A549 (cell line): Measurements from ENCODE around the gene HCN2. TPM values are rescaled to one million over a fixed set of nuclear protein-coding genes. Genes with fewer than 3 reads are reported as not detected.

Source experiments
- ATAC-seq, 2 experiments: fragments of 200-7000 bp in 1 of 2; fragments of >200 bp in 1 of 2; cut with Nextera tagmentation in 1 of 2; cut with Tn5 transposase in 1 of 2; 3 replicates each; pipeline versions ENCODE4 v1.8.0 to v1.9.1; 2018 to 2020; ENCODE audit warnings: mild to moderate bottlenecking in 1 of 2, moderate library complexity in 1 of 2
- CTCF ChIA-PET: fragments of 300-600 bp; sonication (Branson Sonifier 250); formaldehyde crosslinking; extraction: SDS; loops from one replicate; lab custom pipeline; 2021; ENCODE audit warnings: antibody characterized with exemption, inconsistent platforms; lab: Yijun Ruan, JAX
- POLR2A ChIA-PET: fragments of 350-600 bp; formaldehyde crosslinking; extraction: SDS; loops from one replicate; lab custom pipeline; 2021; ENCODE audit warnings: antibody characterized with exemption, inconsistent platforms; lab: Yijun Ruan, JAX
- DNase-seq, 2 experiments: peaks; one replicate each; pipeline versions ENCODE4 v3.0.0 to v3.0.0-alpha.2; 2011 to 2016; ENCODE audit warnings: low read depth in 1 of 2, low spot score in 1 of 2
- FAIRE-seq: peaks from 2 replicates; lab custom pipeline; 2011; peaks lifted over from hg19 to GRCh38; lab: Jason Lieb, UNC
- H3K27ac ChIP-seq, 2 experiments: fragments of >200 bp; sonication (Bioruptor Twin); formaldehyde crosslinking; 3 replicates each; pipeline ENCODE4 v1.5.1; 2016 to 2017
- H3K4me1 ChIP-seq: fragments of >200 bp; sonication (Bioruptor Twin); formaldehyde crosslinking; 3 replicates; pipeline ENCODE4 v1.6.1; 2016
- H3K4me2 ChIP-seq: fragments of >200 bp; sonication (Bioruptor Twin); formaldehyde crosslinking; 3 replicates; pipeline ENCODE4 v1.6.1; 2016
- H3K4me3 ChIP-seq: fragments of >200 bp; sonication (Bioruptor Twin); formaldehyde crosslinking; 3 replicates; pipeline ENCODE4 v1.5.1; 2016
- H3K9me3 ChIP-seq: fragments of >200 bp; sonication (Bioruptor Twin); formaldehyde crosslinking; 3 replicates; pipeline ENCODE4 v1.6.1; 2016
- ATOH8 ChIP-seq: fragments of 250-450 bp; sonication (Bioruptor Pico); IDR thresholded peaks from 2 replicates; pipeline ENCODE4 v1.5.0; 2020; ENCODE audit warnings: low read depth, mild to moderate bottlenecking, moderate library complexity
- CEBPB ChIP-seq, 2 experiments: fragments of >200 bp in 1 of 2; sonication (Bioruptor Twin) in 1 of 2; formaldehyde crosslinking in 1 of 2; IDR thresholded peaks; 2 replicates each; pipeline ENCODE4 v1.6.1; 2012 to 2016
- CTCF ChIP-seq: fragments of >200 bp; sonication (Bioruptor Twin); formaldehyde crosslinking; IDR thresholded peaks from 3 replicates; pipeline ENCODE4 v1.5.1; 2016
- FOSB ChIP-seq: fragments of 250-450 bp; sonication (Bioruptor Pico); IDR thresholded peaks from 2 replicates; pipeline ENCODE4 v1.5.0; 2020; ENCODE audit warnings: mild to moderate bottlenecking, moderate library complexity
- FOXS1 ChIP-seq: fragments of 250-450 bp; sonication (Bioruptor Pico); IDR thresholded peaks from 2 replicates; pipeline ENCODE4 v1.5.0; 2020; ENCODE audit warnings: mild to moderate bottlenecking, moderate library complexity
- GATA3 ChIP-seq: IDR thresholded peaks from 2 replicates; pipeline ENCODE4 v1.6.1; 2012; ENCODE audit warnings: borderline replicate concordance
- HES2 ChIP-seq: fragments of >200 bp; sonication (Bioruptor Twin); formaldehyde crosslinking; IDR thresholded peaks from 2 replicates; pipeline ENCODE4 v1.6.1; 2016
- HMGXB4 ChIP-seq: fragments of 250-450 bp; sonication (Bioruptor Pico); IDR thresholded peaks from 2 replicates; pipeline ENCODE4 v1.5.0; 2021; ENCODE audit warnings: mild to moderate bottlenecking, moderate library complexity, borderline replicate concordance
- HOXA7 ChIP-seq: fragments of 250-450 bp; sonication (Bioruptor Pico); IDR thresholded peaks from 2 replicates; pipeline ENCODE4 v1.5.0; 2020; ENCODE audit warnings: mild to moderate bottlenecking, moderate library complexity
- HOXB5 ChIP-seq: fragments of 250-450 bp; sonication (Bioruptor Pico); IDR thresholded peaks from 2 replicates; pipeline ENCODE4 v1.5.0; 2020; ENCODE audit warnings: mild to moderate bottlenecking, moderate library complexity
- MAFK ChIP-seq: fragments of 450-650 bp; IDR thresholded peaks from 2 replicates; pipeline ENCODE4 v1.6.1; 2014; ENCODE audit not compliant: partially characterized antibody
- MAX ChIP-seq: IDR thresholded peaks from 2 replicates; pipeline ENCODE4 v1.6.1; 2012
- MAZ ChIP-seq: fragments of 150-350 bp; IDR thresholded peaks from 2 replicates; pipeline ENCODE4 v1.6.1; 2014; ENCODE audit warnings: antibody characterized with exemption, low read depth, low read length, borderline replicate concordance
- MYC ChIP-seq: IDR thresholded peaks from 2 replicates; pipeline ENCODE4 v1.6.1; 2012; ENCODE audit warnings: mild to moderate bottlenecking, inconsistent platforms, low read length, improper control_type of control experiment, borderline replicate concordance
- NFE2L2 ChIP-seq: fragments of 150-350 bp; conservative IDR thresholded peaks from 2 replicates; pipeline ENCODE4 v1.6.1; 2014; ENCODE audit warnings: low read length
- NR3C1 ChIP-seq: fragments of >200 bp; sonication (Bioruptor Twin); formaldehyde crosslinking; IDR thresholded peaks from 3 replicates; pipeline ENCODE4 v1.6.1; 2017
- PBX3 ChIP-seq: IDR thresholded peaks from 2 replicates; pipeline ENCODE4 v1.6.1; 2012
- POLR2A ChIP-seq: IDR thresholded peaks from 2 replicates; pipeline ENCODE4 v1.6.1; 2012; ENCODE audit warnings: mild to moderate bottlenecking, low read length
- RAD21 ChIP-seq, 2 experiments: fragments of >200 bp in 1 of 2; sonication (Bioruptor Twin) in 1 of 2; formaldehyde crosslinking in 1 of 2; IDR thresholded peaks in 1 of 2; conservative IDR thresholded peaks in 1 of 2; 2 replicates in 1 of 2; 3 replicates in 1 of 2; pipeline ENCODE4 v1.6.1; 2012 to 2018; ENCODE audit warnings: inconsistent platforms in 1 of 2
- RARB ChIP-seq: fragments of 250-450 bp; sonication (Bioruptor Pico); IDR thresholded peaks from 2 replicates; pipeline ENCODE4 v1.8.0; 2021; ENCODE audit warnings: mild to moderate bottlenecking, moderate library complexity
- RNF2 ChIP-seq: fragments of 200-600 bp; sonication (generic); IDR thresholded peaks from 2 replicates; pipeline ENCODE4 v1.6.1; 2016; ENCODE audit warnings: low read depth, mild to moderate bottlenecking, antibody characterized with exemption, moderate library complexity, borderline replicate concordance
- TP53 ChIP-seq: fragments of 250-450 bp; sonication (Bioruptor Pico); IDR thresholded peaks from 2 replicates; pipeline ENCODE4 v1.5.0; 2021; ENCODE audit warnings: mild to moderate bottlenecking, moderate library complexity
- ZSCAN20 ChIP-seq: fragments of 250-450 bp; sonication (Bioruptor Pico); IDR thresholded peaks from 2 replicates; pipeline ENCODE4 v1.8.0; 2022; ENCODE audit warnings: mild to moderate bottlenecking, moderate library complexity
- WGBS: methylation state at CpG from one replicate; pipeline ENCODE4 v1.1.6; 2017; ENCODE audit errors: missing lambda C conversion rate; 5-methylcytosine and 5-hydroxymethylcytosine counted together
- polyA plus RNA-seq, 4 experiments: library from polyadenylated mRNA; depleted of rRNA in 3 of 4; stranded (reverse); fragments of >200 nt; fragmentation: RNase III in 1 of 4; extraction: RNeasy Plus Mini Kit Qiagen cat#74134 plus additional on column Dnase treatment in 1 of 4; gene quantifications; 2 replicates in 3 of 4; 3 replicates in 1 of 4; pipeline ENCODE4 v1.2.3, GENCODE V29; 2011 to 2017

The HCN2 gene
- polyA plus RNA-seq, 2 of the 4 experiments (the other 2 are of a cell fraction) = 2.7 to 23.2 TPM

- H3K4me1 ChIP-seq = no peaks in the 10 kb centered on the region
- DNase-seq (no peak), ATAC-seq (no peak), FAIRE-seq (no peak)
- H3K27ac ChIP-seq = no peak overlapping the region
- POLR2A ChIA-PET = no interaction called here
- no peaks in the 10 kb centered on the region for H3K9me3 ChIP-seq
- WGBS = 98% methylated on average over 11 of the region's 54 CpGs
- CTCF ChIA-PET = no interaction called here
- TF ChIP-seq ATOH8 (CRISPR knock-in tag) = no peak
- TF ChIP-seq MAFK = no peak
- TF ChIP-seq POLR2A = no peak
- TF ChIP-seq HES2 = no peak
- TF ChIP-seq PBX3 = no peak
- no peak for TF ChIP-seq MAZ
- TF ChIP-seq CTCF = no peak
- no peak for TF ChIP-seq MAX
- no peak for TF ChIP-seq HOXB5
- TF ChIP-seq ZSCAN20 (CRISPR knock-in tag) = no peak
- TF ChIP-seq NR3C1 = no peak
- TF ChIP-seq GATA3 = no peak
- TF ChIP-seq, all 56 proteins: peak for 0
- H3K4me3 ChIP-seq = no peak overlapping the region
- no peak overlapping the region for H3K4me2 ChIP-seq
These were observed 63.0 kb downstream of the HCN2 start for GRCh38 chr19:652467-653389.

- WGBS = 92% methylated on average over 6 of the region's 17 CpGs
- Histone ChIP-seq H3K4me2 (no peak overlapping the region), H3K27ac (no peak overlapping the region), H3K9me3 (no peaks in the 10 kb centered on the region), H3K4me3 (no peak overlapping the region), H3K4me1 (no peaks in the 10 kb centered on the region; the same call in 2 of the 3 replicates)
- POLR2A ChIA-PET = no interaction called here
- ATAC-seq (no peak), FAIRE-seq (no peak), DNase-seq (no peak)
- TF ChIP-seq TP53 (CRISPR knock-in tag) (no peak), GATA3 (no peak), RARB (no peak), NR3C1 (no peak), FOSB (CRISPR knock-in tag) (no peak), CEBPB (IDR thresholded peaks at IDR 0.05) (no peak), RNF2 (no peak), FOXS1 (CRISPR knock-in tag) (no peak)
- CTCF ChIA-PET = no interaction called here
These were observed 63.7 kb downstream of the HCN2 start for GRCh38 chr19:653425-653824.

- ATAC-seq = no peak
- CTCF ChIA-PET = interaction anchor here (0.9 to 1.2 kb wide), 3 partner anchors 72 to 82 kb away, joined by 3 read pairs; no protein-coding TSS in a partner anchor
- TF ChIP-seq MYC (no peak), NFE2L2 (no peak), HES2 (no peak), HMGXB4 (CRISPR knock-in tag) (no peak), RAD21 (conservative IDR thresholded peaks at IDR 0.05 in 1 of 2, IDR thresholded peaks at IDR 0.05 in 1 of 2) (no peak), HOXA7 (CRISPR knock-in tag) (no peak), TP53 (CRISPR knock-in tag) (no peak)
- TF ChIP-seq, all 56 proteins: peak for 0
These were observed 66.0 kb downstream of the HCN2 start for GRCh38 chr19:655691-656090.

More at GRCh38 chr19:655691-656090, 66.0 kb downstream of the HCN2 start:
- Histone ChIP-seq H3K4me2 (no peak overlapping the region), H3K4me1 (peaks cover 1% of the 10 kb centered on the region; the same call in 2 of the 3 replicates), H3K9me3 (no peaks in the 10 kb centered on the region), H3K27ac (no peak overlapping the region), H3K4me3 (no peak overlapping the region)
- WGBS = 90% methylated on average over 4 of the region's 17 CpGs
- no peak for FAIRE-seq
- no peak for DNase-seq
- POLR2A ChIA-PET = no interaction called here
